ENCODE results near the gene HOXA3.

- no peak for TF ChIP-seq TCF7L2 (IDR thresholded peaks at IDR 0.05; ENCODE audit: borderline replicate concordance, extremely low read depth, insufficient read depth, insufficient read length)
- TF ChIP-seq EZH2phosphoT487 (IDR thresholded peaks at IDR 0.05; ENCODE audit: borderline replicate concordance): no peak
Observed at GRCh38 chr7:27071622-27072390, 80.6 kb downstream of the HOXA3 start.

All from HCT116 (cell line).